ENCODE results near the gene OR6C65. TPM values are rescaled to one million over a fixed set of nuclear protein-coding genes. Genes with fewer than 3 reads are reported as not detected.
"Not testable (repeated sequence)": the region's sequence is repeated elsewhere in the genome, so short reads cannot be mapped to it uniquely, and the experiment has no call there.

The OR6C65 gene
- total and polyA plus RNA-seq, 9 of the 15 experiments (the other 6 are each of a cell fraction or from before 2014, with no cell fraction given): not detected

DNA sequence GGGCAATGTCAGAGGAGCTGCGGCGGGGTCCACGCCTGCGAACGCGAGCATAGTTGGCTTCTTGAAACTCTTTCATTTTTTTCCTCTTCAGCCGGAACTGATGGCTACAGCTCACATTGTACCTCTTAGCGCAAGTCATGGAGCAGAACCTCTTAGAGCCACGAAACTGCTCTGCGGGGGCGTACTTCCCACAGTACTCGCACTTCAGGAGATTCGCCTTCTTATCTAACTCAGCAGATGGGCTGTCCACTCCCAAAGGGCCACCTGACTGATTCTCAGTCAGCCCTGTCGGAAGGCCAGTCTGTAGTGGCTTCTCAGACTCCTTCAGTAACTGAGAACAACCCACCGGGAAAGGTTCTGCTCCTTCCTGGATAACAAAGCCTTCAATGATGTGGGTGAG, 11.8 kb downstream of the OR6C65 start (continued):
- TF ChIP-seq, protein P1, sequence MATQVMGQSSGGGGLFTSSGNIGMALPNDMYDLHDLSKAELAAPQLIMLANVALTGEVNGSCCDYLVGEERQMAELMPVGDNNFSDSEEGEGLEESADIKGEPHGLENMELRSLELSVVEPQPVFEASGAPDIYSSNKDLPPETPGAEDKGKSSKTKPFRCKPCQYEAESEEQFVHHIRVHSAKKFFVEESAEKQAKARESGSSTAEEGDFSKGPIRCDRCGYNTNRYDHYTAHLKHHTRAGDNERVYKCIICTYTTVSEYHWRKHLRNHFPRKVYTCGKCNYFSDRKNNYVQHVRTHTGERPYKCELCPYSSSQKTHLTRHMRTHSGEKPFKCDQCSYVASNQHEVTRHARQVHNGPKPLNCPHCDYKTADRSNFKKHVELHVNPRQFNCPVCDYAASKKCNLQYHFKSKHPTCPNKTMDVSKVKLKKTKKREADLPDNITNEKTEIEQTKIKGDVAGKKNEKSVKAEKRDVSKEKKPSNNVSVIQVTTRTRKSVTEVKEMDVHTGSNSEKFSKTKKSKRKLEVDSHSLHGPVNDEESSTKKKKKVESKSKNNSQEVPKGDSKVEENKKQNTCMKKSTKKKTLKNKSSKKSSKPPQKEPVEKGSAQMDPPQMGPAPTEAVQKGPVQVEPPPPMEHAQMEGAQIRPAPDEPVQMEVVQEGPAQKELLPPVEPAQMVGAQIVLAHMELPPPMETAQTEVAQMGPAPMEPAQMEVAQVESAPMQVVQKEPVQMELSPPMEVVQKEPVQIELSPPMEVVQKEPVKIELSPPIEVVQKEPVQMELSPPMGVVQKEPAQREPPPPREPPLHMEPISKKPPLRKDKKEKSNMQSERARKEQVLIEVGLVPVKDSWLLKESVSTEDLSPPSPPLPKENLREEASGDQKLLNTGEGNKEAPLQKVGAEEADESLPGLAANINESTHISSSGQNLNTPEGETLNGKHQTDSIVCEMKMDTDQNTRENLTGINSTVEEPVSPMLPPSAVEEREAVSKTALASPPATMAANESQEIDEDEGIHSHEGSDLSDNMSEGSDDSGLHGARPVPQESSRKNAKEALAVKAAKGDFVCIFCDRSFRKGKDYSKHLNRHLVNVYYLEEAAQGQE (IDR thresholded peaks at IDR 0.05; ENCODE audit: borderline replicate concordance): peak; percentile 34; the same call in 1 of the 2 replicates
- TF ChIP-seq, protein P1 (CRISPR knock-in tag; IDR thresholded peaks at IDR 0.05; ENCODE audit: low read depth): not testable (repeated sequence)
- TF ChIP-seq GATA2 (CRISPR knock-in tag; IDR thresholded peaks at IDR 0.05) (peak; percentile 67), MTA2 (IDR thresholded peaks at IDR 0.05; ENCODE audit: low read depth) (peak; percentile 91), C11orf30 (IDR thresholded peaks at IDR 0.05; ENCODE audit: low read depth) (0 out of 2 replicates have a peak, but pooled peaks have one; percentile 23), MEIS2 (IDR thresholded peaks at IDR 0.05; ENCODE audit: partially characterized antibody) (peak; percentile 65), L3MBTL2 (IDR thresholded peaks at IDR 0.05) (peak; percentile 62)
- TF ChIP-seq, protein P2, sequence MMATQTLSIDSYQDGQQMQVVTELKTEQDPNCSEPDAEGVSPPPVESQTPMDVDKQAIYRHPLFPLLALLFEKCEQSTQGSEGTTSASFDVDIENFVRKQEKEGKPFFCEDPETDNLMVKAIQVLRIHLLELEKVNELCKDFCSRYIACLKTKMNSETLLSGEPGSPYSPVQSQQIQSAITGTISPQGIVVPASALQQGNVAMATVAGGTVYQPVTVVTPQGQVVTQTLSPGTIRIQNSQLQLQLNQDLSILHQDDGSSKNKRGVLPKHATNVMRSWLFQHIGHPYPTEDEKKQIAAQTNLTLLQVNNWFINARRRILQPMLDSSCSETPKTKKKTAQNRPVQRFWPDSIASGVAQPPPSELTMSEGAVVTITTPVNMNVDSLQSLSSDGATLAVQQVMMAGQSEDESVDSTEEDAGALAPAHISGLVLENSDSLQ (IDR thresholded peaks at IDR 0.05): peak; percentile 59
- TF ChIP-seq, protein P3, sequence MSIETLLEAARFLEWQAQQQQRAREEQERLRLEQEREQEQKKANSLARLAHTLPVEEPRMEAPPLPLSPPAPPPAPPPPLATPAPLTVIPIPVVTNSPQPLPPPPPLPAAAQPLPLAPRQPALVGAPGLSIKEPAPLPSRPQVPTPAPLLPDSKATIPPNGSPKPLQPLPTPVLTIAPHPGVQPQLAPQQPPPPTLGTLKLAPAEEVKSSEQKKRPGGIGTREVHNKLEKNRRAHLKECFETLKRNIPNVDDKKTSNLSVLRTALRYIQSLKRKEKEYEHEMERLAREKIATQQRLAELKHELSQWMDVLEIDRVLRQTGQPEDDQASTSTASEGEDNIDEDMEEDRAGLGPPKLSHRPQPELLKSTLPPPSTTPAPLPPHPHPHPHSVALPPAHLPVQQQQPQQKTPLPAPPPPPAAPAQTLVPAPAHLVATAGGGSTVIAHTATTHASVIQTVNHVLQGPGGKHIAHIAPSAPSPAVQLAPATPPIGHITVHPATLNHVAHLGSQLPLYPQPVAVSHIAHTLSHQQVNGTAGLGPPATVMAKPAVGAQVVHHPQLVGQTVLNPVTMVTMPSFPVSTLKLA (conservative IDR thresholded peaks at IDR 0.05): 0 out of 4 replicates have a peak, but pooled peaks of 1 of the 2 experiments have one; percentile 30
- TF ChIP-seq, protein P4, sequence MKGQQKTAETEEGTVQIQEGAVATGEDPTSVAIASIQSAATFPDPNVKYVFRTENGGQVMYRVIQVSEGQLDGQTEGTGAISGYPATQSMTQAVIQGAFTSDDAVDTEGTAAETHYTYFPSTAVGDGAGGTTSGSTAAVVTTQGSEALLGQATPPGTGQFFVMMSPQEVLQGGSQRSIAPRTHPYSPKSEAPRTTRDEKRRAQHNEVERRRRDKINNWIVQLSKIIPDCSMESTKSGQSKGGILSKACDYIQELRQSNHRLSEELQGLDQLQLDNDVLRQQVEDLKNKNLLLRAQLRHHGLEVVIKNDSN (CRISPR knock-in tag; IDR thresholded peaks at IDR 0.05): peak; percentile 30; the same call in 1 of the 2 replicates
- TF ChIP-seq, protein P5, sequence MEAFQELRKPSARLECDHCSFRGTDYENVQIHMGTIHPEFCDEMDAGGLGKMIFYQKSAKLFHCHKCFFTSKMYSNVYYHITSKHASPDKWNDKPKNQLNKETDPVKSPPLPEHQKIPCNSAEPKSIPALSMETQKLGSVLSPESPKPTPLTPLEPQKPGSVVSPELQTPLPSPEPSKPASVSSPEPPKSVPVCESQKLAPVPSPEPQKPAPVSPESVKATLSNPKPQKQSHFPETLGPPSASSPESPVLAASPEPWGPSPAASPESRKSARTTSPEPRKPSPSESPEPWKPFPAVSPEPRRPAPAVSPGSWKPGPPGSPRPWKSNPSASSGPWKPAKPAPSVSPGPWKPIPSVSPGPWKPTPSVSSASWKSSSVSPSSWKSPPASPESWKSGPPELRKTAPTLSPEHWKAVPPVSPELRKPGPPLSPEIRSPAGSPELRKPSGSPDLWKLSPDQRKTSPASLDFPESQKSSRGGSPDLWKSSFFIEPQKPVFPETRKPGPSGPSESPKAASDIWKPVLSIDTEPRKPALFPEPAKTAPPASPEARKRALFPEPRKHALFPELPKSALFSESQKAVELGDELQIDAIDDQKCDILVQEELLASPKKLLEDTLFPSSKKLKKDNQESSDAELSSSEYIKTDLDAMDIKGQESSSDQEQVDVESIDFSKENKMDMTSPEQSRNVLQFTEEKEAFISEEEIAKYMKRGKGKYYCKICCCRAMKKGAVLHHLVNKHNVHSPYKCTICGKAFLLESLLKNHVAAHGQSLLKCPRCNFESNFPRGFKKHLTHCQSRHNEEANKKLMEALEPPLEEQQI (IDR thresholded peaks at IDR 0.05): peak; percentile 30; the same call in 1 of the 2 replicates
- TF ChIP-seq, protein P6, sequence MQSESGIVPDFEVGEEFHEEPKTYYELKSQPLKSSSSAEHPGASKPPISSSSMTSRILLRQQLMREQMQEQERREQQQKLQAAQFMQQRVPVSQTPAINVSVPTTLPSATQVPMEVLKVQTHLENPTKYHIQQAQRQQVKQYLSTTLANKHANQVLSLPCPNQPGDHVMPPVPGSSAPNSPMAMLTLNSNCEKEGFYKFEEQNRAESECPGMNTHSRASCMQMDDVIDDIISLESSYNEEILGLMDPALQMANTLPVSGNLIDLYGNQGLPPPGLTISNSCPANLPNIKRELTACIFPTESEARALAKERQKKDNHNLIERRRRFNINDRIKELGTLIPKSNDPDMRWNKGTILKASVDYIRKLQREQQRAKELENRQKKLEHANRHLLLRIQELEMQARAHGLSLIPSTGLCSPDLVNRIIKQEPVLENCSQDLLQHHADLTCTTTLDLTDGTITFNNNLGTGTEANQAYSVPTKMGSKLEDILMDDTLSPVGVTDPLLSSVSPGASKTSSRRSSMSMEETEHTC (IDR thresholded peaks at IDR 0.05): 0 out of 2 replicates have a peak, but pooled peaks have one; percentile 54
